DMS153 treated with DMSO at 0.1 percent for 48 hours (cell line): ENCODE measurements around the gene SPDYE1.
A peak's percentile ranks its signal among the peaks of the same experiment; 100 is the strongest.
"Not testable (repeated sequence)": the region's sequence is repeated elsewhere in the genome, so short reads cannot be mapped to it uniquely, and the experiment has no call there.

ENCODE experiments used
- DNase-seq: peaks from one replicate; lab custom pipeline; 2025; ENCODE audit not compliant: unreplicated experiment; lab: John Stamatoyannopoulos, UW

Gene SPDYE1

DNA sequence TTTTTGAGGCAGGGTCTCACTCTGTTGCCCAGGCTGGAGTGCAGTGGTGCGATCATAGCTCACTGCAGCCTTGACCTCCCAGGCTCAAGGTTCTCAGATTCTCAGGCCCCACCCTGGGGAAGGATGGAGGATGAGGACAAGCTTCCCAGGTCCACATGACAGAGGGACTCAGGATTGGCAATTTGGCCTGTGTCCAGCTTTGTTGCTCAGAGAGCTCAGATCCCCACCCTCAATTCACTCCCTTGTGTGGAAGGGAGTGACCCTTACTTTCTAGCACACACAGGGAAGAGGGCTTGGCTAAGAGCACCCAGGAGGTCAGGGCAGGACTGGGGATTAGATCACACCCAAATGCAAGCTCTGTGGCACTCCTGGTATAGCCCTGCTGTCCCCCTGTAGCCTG, 6.9 kb upstream of the SPDYE1 start:
- not testable (repeated sequence) for DNase-seq

DNA sequence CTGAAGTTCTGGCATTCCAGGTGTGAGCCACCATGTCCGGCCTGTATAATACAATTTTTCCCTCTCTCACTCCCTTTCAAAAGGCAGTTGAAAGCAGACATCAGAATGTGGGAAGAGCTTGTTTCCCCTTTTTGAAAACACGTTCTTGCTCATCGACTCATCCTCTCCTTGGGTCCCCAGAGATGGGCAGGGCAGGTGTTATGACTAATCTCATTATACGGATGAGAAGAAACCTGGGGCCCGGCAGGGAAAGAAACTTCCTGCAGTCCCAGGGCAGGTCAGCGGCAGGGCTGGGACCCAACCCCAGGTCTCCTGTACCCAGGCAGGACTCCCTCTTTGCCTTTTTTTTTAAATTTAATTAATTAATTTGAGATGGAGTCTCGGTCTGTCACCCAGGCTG, 4.8 kb upstream of the SPDYE1 start:
- not testable (repeated sequence) for DNase-seq

DNA sequence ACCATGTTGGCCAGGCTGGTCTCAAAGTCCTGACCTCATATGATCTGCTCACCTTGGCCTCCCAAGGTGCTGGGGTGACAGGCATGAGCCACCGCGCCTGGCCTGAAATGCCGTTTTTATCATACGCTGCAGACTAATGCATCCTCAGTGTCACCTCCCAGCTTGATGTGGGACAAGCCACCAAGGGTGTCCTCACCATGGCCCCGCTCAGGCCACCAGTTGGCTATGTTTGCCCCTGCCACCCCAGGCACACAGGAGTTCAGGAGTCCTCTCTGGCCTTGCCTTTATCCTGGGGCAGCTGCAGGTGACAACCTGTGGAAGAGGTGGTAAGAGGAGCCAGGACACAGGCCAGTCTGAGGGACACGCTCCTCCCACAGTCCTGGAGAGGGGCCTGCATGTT, 3.0 kb upstream of the SPDYE1 start:
- DNase-seq, result not testable (repeated sequence)

DNA sequence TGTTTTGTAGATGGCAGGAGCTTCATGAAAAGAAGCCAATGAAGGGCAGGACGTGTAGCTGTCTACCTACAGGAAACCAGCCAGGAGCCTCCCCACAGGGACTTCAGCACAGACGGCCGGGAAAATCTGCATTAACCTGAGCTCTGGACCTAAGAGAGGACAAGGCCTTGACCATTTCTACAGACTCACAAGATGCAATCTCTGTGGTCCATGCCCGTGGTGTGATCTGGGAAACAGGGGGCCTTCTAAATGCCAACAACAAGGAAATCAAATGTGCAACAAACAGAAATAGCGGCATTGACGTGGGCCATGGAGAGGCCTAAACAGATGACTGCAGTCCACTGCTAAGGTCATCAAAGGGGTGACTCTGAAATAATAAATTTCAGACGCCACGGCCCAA, 14.4 kb downstream of the SPDYE1 start:
- DNase-seq, result not testable (repeated sequence)

DNA sequence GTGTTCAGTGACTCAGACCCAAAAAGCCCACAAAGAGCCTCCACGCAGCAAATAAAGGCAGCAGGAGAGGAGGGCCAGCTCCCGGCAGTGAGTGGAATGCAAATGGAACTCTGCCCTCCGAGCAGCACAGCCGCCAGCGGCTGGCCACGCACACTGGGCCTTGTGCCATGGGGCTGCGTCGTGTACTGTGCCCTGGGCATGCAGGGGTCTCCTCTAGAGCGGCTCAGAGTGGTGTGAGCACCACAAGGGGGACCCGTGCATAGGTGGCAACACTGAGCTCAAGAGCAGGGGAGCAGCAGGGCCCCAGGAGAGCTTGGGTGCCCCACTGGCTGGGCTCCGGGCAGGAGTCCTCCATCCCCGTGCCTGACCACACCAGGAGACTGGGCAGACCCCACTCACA, 17.4 kb downstream of the SPDYE1 start:
- not testable (repeated sequence) for DNase-seq

DNA sequence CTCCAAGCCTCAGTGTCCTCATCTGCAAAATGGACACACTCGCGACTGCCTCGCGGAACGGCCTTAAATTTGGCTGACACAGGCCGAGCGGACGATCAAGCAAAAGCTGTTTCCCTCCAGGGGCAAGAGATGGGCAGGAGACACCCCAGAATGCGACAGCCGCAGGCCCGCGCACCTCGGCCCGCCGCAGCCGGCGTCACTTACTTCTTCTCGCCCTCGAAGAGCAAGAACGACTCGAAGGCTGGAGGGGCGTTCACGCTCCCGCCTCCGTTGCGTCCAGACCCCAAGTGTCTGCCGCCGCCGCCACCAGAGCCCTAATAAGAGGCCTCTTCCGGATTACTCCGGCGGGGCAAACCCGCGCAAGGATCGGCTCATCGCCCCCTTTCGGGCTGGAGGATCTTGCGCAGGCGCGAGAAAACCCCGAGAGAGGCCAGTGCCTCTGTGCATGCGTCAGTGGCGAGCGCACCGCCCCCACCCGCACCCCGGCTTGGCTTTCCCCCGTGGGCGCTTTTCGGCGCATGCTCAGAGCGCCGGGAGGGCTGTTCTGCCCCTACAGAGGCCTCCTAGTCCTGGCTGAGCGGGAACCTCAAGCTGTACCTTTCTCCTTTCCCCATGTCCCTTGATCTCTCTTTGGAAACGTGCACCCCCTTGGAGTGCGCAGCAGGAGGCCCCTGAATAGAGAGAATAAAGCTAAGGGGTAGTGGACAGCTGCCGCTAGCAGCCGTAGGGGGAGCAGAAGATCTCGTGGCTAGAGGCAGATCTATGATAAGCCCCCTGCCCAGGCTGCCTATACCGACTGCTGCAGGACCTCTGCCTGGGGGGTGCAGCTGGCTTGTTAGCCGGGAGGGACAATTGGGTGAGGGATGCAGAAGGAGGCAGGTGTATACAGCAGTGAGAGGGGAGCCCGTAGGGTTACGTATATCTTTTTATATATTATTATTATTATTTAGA, 21.4 kb downstream of the SPDYE1 start:
- DNase-seq, result peak; percentile 93

DNA sequence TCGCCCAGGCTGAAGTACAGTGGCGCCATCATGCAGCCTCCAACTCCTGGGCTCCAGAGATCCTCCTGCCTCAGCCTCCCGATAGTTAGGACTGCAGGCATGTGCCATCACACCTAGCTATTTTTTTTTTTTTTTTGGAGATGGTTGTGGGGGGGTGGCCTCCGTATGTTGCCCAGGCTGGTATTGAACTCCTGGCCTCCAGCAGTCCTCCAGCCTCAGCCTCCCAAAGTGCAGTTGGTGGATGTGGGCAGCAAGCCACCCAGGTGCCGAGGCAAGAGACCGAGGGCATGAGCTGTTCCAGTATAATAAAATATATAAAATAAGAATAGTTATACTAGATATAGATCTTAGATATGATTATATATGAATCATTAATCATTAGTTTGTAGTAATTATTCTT, 22.1 kb downstream of the SPDYE1 start:
- DNase-seq, result not testable (repeated sequence)

DNA sequence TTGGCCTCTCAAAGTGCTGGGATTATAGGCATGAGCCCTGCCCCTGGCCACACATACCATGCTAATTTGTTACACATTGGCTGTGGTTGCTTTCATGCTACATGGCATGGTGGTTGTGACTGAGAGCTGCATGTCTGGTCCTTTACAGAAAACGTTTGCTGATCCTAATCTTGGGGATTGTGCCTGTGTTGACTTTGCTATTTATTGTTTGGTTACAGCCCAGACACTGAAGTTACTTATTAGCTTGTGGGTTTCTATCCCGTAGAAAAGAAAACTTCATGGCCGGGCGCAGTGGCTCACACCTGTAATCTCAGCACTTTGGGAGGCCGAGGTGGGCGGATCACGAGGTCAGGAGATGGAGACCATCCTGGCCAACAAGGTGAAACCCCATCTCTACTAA, 24.4 kb downstream of the SPDYE1 start:
- not testable (repeated sequence) for DNase-seq

DNA sequence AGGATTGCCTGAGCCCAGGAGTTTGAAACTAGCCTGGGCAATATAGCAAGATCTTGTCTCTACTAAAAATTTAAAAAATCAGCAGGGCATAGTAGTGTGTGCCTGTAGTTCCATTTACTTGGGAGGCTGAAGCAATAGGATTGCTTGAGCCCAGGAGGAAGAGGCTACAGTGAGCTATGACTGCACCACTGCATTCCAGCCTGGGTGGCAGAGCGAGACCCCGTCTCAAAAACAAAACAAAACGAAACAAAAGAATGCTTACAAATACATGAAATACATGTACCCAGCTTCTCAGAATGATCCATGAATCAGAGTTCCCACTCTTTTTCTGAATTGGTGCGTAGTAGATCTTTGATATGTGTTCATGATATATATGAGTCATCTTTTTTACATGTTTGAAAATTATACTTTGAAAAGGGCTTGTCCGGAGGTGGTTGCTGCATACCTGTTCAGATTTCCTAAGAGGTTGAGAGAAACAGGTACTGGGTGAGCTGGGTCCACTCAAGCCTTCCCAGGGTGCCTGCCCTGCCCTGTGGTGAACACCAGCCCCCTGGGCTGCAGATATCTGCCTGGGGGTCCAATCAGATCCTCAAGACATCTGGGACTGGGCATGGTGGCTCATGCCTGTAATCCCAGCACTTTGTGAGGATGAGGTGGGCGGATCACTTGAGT, 25.2 kb downstream of the SPDYE1 start:
- not testable (repeated sequence) for DNase-seq

DNA sequence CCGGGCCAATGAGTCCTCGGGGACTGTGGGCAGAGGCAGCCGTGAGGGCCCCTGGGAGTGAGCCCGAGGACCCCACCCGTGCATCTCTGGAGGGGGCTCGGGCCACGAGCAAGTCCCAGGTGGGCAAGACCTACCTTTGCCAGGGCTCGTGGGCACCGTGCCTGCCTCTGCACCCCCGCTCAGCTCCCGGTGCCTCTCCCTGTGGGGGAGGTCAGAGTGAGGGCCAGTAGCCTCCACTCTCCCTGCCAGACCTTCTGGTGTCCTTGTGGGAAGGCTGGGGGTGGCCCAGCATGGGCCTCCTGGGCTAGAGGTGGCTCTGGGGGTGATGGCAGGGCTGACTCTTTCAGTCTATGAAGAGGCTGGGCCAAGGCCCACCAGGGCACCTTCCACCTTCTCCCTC, 31.7 kb downstream of the SPDYE1 start:
- not testable (repeated sequence) for DNase-seq

DNA sequence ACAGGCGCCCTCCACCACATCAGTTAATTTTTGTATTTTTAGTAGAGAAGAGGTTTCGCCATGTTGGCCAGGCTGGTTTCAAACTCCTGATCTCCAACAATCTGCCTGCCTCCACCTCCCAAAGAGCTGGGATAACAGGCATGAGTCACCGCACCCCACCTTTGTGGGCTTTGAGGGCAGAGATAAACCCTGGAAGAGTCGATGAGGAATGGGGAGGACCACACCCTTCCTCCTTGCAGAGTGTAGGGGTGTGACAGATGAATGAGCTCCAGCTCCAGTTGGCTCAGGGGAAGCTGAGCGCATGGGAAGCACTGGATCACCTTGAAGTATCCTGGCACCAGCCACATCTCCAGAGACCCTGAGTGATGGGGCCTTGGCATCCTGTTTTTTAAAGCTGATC, 32.3 kb downstream of the SPDYE1 start:
- not testable (repeated sequence) for DNase-seq

DNA sequence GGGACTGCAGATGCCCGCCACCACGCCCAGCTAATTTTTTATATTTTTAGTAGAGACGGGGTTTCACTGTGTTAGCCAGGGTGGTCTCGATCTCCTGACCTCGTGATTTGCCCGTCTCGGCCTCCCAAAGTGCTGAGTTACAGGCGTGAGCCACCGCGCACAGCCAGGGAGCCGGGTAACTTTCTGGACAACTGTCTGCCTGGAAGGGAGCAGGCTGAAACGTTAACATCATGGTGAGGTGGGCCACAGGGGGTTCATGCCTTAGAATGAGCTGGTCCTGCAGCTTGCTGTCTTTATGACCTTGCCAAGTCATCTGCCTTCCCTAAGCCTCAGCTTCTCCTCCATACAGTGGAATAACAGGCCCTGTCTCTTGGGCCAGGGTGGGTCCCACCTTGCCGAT, 33.6 kb downstream of the SPDYE1 start:
- not testable (repeated sequence) for DNase-seq

DNA sequence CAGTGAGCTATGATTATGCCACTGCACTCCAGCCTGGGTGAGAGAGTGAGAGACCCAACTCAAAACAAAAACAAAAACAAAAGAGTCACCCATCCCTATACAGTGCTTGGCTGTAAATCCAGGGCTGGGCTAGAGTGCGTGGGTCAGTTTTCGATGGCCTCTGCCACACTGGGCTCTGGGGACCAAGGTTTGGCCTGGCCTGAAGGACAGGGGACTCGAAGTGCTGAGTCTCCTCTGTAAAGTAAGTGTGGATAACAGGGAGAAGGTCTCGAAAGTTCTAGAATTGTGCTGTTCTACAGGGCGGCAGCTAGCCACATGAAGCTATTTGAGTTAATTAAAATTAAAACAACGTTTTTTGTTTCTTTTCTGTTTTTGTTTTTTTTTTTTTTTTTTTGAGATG, 34.3 kb downstream of the SPDYE1 start:
- not testable (repeated sequence) for DNase-seq

DNA sequence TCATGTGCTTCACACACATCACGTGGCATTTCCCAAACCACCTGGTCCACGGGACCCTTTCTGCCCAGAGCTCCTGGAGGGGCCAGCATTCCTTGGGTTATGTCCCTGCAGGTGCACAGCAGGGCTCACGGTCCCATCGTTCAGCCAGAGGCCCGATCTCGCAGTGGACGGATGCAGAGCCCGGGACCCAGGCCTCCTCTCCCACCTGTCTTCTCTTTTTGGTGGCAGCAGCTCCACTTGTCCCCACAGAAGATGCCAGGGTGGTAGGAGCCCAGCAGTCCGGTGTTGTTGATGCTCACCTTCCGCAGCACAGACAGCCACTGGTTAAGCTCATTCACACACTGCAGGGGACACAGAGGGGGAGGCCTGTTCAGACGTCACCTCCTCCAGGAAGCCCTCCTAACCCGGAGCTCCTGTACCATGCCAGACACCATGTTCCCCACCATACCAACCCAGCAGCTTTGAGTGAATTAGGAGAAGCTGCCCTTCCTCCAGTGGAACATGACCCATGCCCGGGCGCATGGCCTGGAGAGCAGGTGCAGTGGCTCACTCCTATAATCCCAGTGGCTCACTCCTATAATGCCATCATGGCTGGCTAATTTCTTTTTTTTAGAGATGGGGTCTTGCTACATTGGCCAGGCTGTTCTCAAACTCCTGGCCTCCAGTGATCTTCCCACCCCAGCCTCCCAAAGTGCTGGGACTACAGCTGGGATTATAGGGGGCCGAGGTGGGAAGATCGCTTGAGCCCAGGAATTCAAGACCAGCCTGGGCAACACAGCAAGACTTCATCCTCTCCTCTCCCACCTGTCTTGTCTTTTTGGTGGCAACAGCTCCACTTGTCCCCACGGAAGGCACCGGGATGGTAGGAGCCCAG, 36.5 kb downstream of the SPDYE1 start:
- DNase-seq, result not testable (repeated sequence)

DNA sequence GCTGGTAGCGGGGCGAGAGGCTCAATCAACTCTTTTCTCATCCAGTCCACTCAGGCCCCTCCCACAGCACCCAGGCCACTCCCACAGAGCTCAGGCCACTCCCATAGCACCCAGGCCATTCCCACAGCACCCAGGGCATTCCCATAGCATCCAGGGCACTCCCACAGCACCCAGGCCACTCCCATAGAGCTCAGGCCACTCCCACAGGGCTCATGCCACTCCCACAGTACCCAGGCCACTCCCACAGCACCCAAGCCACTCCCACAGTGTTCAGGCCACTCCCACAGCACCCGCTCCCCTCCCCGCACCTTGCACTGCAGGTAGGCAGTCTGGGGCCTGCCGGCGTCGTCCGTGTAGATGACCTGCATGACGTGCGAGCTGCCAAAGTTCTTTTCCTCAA, 38.7 kb downstream of the SPDYE1 start:
- peak; percentile 15 for DNase-seq

DNA sequence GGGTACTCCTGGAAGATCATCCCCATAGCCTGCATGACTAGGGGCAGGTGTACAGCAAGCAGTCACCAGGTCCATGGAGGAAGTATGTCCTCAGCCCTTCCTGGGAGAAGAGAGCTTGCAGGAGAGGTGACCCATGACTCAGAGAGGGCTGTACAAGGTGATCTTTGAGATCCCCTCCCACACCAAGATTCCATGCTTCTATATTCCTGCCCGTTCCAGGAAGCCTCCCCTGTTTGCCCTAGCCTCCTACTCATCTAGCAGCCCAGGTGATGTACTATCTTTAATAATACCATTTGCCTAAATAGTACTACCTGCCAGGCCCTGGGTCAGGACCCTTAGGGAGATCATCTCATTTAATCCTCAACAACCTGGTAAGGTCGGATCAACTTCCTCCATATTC, 40.3 kb downstream of the SPDYE1 start:
- not testable (repeated sequence) for DNase-seq

DNA sequence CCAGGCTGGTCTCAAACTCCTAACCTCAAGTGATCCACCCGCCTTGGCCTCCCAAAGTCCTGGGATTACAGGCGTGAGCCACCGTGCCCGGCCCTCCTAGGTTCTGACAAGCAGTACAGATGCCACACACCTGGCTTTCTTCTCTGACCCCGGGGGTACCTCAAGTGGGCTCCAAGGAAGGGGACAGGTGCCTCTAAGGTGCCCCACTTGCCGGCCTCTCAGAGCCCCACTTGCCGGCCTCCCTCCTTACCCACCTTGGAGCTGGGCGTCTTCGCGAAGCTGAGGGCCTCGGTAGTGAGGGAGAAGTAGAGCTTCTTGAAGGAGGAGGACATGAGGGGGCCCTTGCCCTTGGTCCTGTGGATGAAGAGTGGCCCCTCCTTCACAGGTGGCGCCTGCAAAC, 40.9 kb downstream of the SPDYE1 start:
- DNase-seq, result not testable (repeated sequence)

DNA sequence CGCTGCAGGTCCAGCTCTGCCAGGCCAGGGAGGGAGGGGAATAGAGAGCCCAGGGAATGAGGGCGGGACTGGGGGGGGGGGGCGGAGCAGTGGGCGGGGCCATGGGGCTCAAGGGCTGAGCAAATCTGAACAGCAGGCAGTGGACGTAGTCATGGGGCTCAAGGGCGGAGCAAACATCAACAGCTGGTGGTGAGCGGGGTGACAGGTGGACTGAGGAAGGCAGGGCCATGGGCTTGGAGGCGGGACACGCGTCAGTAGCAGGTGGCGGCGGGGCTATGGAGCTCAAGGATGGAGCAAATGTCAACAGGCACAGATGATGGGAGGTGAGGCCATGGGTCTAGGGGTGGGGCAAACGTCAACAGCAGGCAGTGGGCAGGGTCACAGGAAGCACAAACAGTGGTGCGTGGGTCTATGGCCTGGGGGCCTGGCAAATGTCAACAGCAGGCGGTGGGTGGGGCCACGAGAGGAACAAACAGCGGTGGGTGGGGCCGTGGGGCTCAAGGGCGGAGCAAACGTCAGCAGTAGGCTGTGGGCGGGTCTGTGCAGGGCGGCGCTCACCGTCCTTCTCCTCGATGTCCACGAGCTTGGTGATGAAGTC, 41.4 kb downstream of the SPDYE1 start:
- DNase-seq, result peak; percentile 86

DNA sequence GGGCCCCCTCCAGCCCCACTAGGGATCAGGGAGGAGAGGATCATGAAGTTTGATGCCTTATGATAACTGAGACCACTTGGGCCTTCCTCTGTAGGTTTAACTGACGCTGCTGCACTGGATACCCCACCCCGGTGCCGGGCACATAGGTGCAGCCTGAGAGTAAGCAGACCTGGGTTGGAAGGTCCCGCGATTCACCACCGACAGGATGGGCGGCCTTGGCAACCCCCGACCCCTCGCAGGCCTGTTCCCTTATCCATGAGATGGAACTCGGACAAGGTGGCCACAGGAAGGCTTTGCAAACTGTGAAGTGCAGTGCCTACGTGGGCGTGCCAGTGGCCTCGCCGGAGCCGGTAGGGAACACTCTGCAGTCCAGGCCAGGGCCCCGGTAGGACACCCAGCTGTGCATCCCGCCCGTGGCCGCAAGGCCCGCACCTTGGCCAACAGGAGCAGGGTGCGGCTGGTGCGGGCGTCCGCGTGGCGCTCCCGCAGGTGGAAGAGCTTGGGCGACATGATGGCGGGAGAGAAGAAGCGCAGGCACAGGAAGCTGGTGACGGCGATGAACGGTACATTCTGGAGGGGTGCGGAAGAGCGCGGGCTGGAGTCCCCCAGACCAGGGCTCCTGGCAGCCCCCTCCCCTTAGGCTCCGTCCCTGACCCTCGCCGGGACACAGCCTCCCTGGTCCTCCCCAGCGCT, 42.2 kb downstream of the SPDYE1 start:
- DNase-seq, result not testable (repeated sequence)

DNA sequence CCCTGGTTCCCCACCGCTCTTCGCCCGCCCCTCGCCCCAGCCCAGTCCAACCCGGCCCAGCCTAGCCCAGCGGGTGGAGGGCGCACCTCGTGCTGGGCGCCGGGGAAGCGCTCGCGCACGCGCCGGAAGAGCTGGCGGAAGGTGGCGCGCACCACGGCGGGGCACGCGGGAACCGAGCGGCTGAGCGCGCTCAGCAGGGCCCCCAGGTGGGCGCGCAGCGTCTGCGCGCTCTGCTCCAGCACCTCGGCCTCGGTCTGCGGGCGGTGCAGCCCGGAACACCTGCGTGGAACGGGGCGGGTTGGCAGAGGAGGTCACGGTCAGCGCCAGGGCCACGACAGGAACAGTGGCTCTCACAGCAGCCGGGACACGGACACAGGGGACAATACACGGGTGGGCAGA, 42.8 kb downstream of the SPDYE1 start:
- not testable (repeated sequence) for DNase-seq
